ENCODE measurements around the gene SYNE1. TPM values are rescaled to one million over a fixed set of nuclear protein-coding genes. Genes with fewer than 3 reads are reported as not detected.

Gene SYNE1
- total and polyA plus RNA-seq, 10 of the 15 experiments (the other 5 are each of a cell fraction or from before 2014, with no cell fraction given): 2.3 to 28.7 (median 14.1) TPM

GRCh38 chr6:152300517-152300916 is 336.6 kb downstream of the SYNE1 start:
- peak overlapping the region; percentile 72 for H3K4me2 ChIP-seq (ENCODE audit: control insufficient read depth, insufficient read depth)
- peak overlapping the region; percentile 7 for H2AFZ ChIP-seq (ENCODE audit: control insufficient read depth, low read depth, low read length)

More at GRCh38 chr6:152300517-152300916, 336.6 kb downstream of the SYNE1 start:
- ChIA-PET CTCF (interaction anchor here (0.6 to 2.8 kb wide), 9 partner anchors 14 to 610 kb away, joined by 3 to 52 read pairs (median 4); no protein-coding TSS in a partner anchor), POLR2A (no interaction called here), RAD21 (ENCODE audit: unreplicated experiment) (interaction anchor here (0.8 to 7.7 kb wide), 7 partner anchors 16 to 609 kb away, joined by 3 to 100 read pairs (median 7); no protein-coding TSS in a partner anchor), SMC1A (ENCODE audit: uncharacterized antibody, unreplicated experiment) (interaction anchor here (0.8 to 7.7 kb wide), 6 partner anchors 11 to 610 kb away, joined by 4 to 83 read pairs (median 10); no protein-coding TSS in a partner anchor)
- BruUV-seq (replicated peaks): no TSS peak
- WGBS (ENCODE audit: insufficient coverage, insufficient replicate concordance, low lambda C conversion rate, missing lambda C conversion rate): 24% methylated on average over 7 of the region's 7 CpGs
- no peak for TF ChIP-seq MAX (IDR thresholded peaks at IDR 0.05; ENCODE audit: low read depth, low read length)
- TF ChIP-seq PKNOX1 (IDR thresholded peaks at IDR 0.05): 0 out of 2 replicates have a peak, but pooled peaks have one; percentile 10
- DNase-seq (ENCODE audit: low read depth, low spot score) (no peak), ATAC-seq (0 out of 3 replicates have a peak, but pooled peaks have one; percentile 5), FAIRE-seq (no peak)
- Histone ChIP-seq H4K20me1 (ENCODE audit: control insufficient read depth, insufficient read depth) (no peaks in the 10 kb centered on the region), H3K79me2 (ENCODE audit: control insufficient read depth, insufficient read depth, low read length) (peaks cover 12% of the 10 kb centered on the region), H3K36me3 (ENCODE audit: control insufficient read depth in 2 of 2, insufficient read depth in 2 of 2, low read length in 1 of 2) (no peaks in the 10 kb centered on the region), H3K9me3 (replicated peaks; ENCODE audit: control insufficient read depth, insufficient read depth, low read length) (no peaks in the 10 kb centered on the region), H3K27me3 (replicated peaks in 1 of 2; ENCODE audit: control insufficient read depth in 2 of 2, insufficient read depth in 2 of 2, low read length in 1 of 2) (no peaks in the 10 kb centered on the region), H3K27ac (ENCODE audit: control insufficient read depth, insufficient read depth) (peak overlapping the region; percentile 84), H3K4me1 (ENCODE audit: control insufficient read depth, insufficient read depth, low read length) (peaks cover 6% of the 10 kb centered on the region), H3K4me3 (peak overlapping the region; percentile 72), H3K9ac (ENCODE audit: control insufficient read depth, insufficient read depth, low read length) (peak overlapping the region; percentile 84; the same call in 1 of the 2 replicates)
- in situ Hi-C loops (cut with MboI) (no loop called here), intact Hi-C loops (cut with micrococcal nuclease; ENCODE audit: unreplicated experiment) (loop anchor here (10.0 kb wide), 1 partner anchor 674 kb away; no protein-coding TSS in a partner anchor)
